GM12878 (cell line): ENCODE results near the gene SERPINF2. TPM values are rescaled to one million over a fixed set of nuclear protein-coding genes. Genes with fewer than 3 reads are reported as not detected.

Source experiments
- ATAC-seq: fragments of 200-7000 bp; cut with Tn5 transposase; 3 replicates; pipeline ENCODE4 v1.9.1; 2020; ENCODE audit warnings: mild to moderate bottlenecking, moderate library complexity
- BruUV-seq: library from RNA; stranded (reverse); fragments of 400-500 nt; replicated peaks from 2 replicates; lab custom pipeline; 2021; lab: Mats Ljungman, UMichigan
- CTCF ChIA-PET: fragments of 300-600 bp; sonication (Branson Sonifier 250); formaldehyde crosslinking; extraction: SDS; loops from one replicate; lab custom pipeline; 2021; ENCODE audit warnings: inconsistent platforms; lab: Yijun Ruan, JAX
- POLR2A ChIA-PET: fragments of 350-600 bp; formaldehyde crosslinking; extraction: SDS; loops from one replicate; lab custom pipeline; 2021; ENCODE audit warnings: inconsistent platforms; lab: Charles Lee
- RAD21 ChIA-PET: fragments of 300-600 bp; sonication (Branson Sonifier 250); formaldehyde crosslinking; loops from one replicate; lab custom pipeline; 2023; ENCODE audit warnings: antibody characterized with exemption; ENCODE audit not compliant: unreplicated experiment; lab: Charles Lee
- SMC1A ChIA-PET: fragments of 300-600 bp; sonication (Branson Sonifier 250); formaldehyde crosslinking; loops from one replicate; lab custom pipeline; 2023; ENCODE audit not compliant: unreplicated experiment, uncharacterized antibody; lab: Charles Lee
- DNase-seq: peaks from one replicate; pipeline ENCODE4 v3.0.0-alpha.2; 2011; ENCODE audit warnings: low read depth, low spot score
- FAIRE-seq: peaks from 3 replicates; lab custom pipeline; 2011; peaks lifted over from hg19 to GRCh38; lab: Jason Lieb, UNC
- H2AFZ ChIP-seq: 2 replicates; pipeline ENCODE4 v1.6.0; 2011; ENCODE audit warnings: low read depth, low read length, control low read depth; ENCODE audit not compliant: control insufficient read depth
- H3K27ac ChIP-seq: 2 replicates; pipeline ENCODE4 v1.5.1; 2011; ENCODE audit warnings: control low read depth; ENCODE audit not compliant: control insufficient read depth, insufficient read depth
- H3K27me3 ChIP-seq, 2 experiments: replicated peaks in 1 of 2; 2 replicates each; pipeline versions ENCODE4 v1.6.0 to v1.6.1; 2011; ENCODE audit warnings: low read length in 1 of 2; ENCODE audit not compliant: control insufficient read depth in 2 of 2, insufficient read depth in 2 of 2
- H3K36me3 ChIP-seq, 2 experiments: 2 replicates each; pipeline ENCODE4 v1.5.1; 2011; ENCODE audit warnings: low read length in 1 of 2; ENCODE audit not compliant: control insufficient read depth in 2 of 2, insufficient read depth in 2 of 2
- H3K4me1 ChIP-seq: 2 replicates; pipeline ENCODE4 v1.6.1; 2011; ENCODE audit warnings: mild to moderate bottlenecking, low read length, moderate library complexity, mixed read lengths; ENCODE audit not compliant: control insufficient read depth, insufficient read depth
- H3K4me2 ChIP-seq: 2 replicates; pipeline ENCODE4 v1.6.0; 2011; ENCODE audit warnings: control low read depth; ENCODE audit not compliant: control insufficient read depth, insufficient read depth
- H3K4me3 ChIP-seq: fragments of 200-600 bp; sonication (generic); 2 replicates; pipeline ENCODE4 v1.5.1; 2016
- H3K79me2 ChIP-seq: 2 replicates; pipeline ENCODE4 v1.6.0; 2011; ENCODE audit warnings: low read length; ENCODE audit not compliant: control insufficient read depth, insufficient read depth
- H3K9ac ChIP-seq: 2 replicates; pipeline ENCODE4 v1.8.0; 2011; ENCODE audit warnings: low read length, control low read depth, mixed read lengths; ENCODE audit not compliant: control insufficient read depth, insufficient read depth
- H3K9me3 ChIP-seq: replicated peaks from 3 replicates; pipeline ENCODE4 v1.5.1; 2011; ENCODE audit warnings: mild to moderate bottlenecking, low read length; ENCODE audit not compliant: control insufficient read depth, insufficient read depth
- H4K20me1 ChIP-seq: 2 replicates; pipeline ENCODE4 v1.6.0; 2011; ENCODE audit not compliant: control insufficient read depth, insufficient read depth
- BCL11A ChIP-seq: IDR thresholded peaks from 2 replicates; pipeline ENCODE4 v1.6.1; 2011; ENCODE audit warnings: low read depth, low read length
- CBX5 ChIP-seq: sonication (generic); IDR thresholded peaks from 2 replicates; pipeline ENCODE4 v1.6.1; 2016; ENCODE audit warnings: low read depth, moderate library complexity, mild to moderate bottlenecking, inconsistent platforms
- EED ChIP-seq: sonication (generic); IDR thresholded peaks from 2 replicates; pipeline ENCODE4 v1.6.1; 2016; ENCODE audit warnings: antibody characterized with exemption, low read depth
- KAT2A ChIP-seq: conservative IDR thresholded peaks from 2 replicates; pipeline ENCODE4 v1.6.1; 2011; ENCODE audit warnings: low read depth, low read length; ENCODE audit not compliant: control insufficient read depth
- NRF1 ChIP-seq: conservative IDR thresholded peaks from 2 replicates; pipeline ENCODE4 v1.6.1; 2011; ENCODE audit warnings: mild to moderate bottlenecking, low read depth, low read length, improper control_type of control experiment
- PAX8 ChIP-seq: fragments of 450-650 bp; IDR thresholded peaks from 2 replicates; pipeline ENCODE4 v1.6.1; 2017; ENCODE audit warnings: mild to moderate bottlenecking, moderate library complexity
- RAD51 ChIP-seq: fragments of 450-650 bp; IDR thresholded peaks from 2 replicates; pipeline ENCODE4 v1.6.1; 2016; ENCODE audit warnings: moderate library complexity, mild to moderate bottlenecking, inconsistent platforms
- RB1 ChIP-seq: fragments of 450-650 bp; formaldehyde crosslinking; IDR thresholded peaks from 2 replicates; pipeline ENCODE4 v1.6.1; 2017; ENCODE audit warnings: mild to moderate bottlenecking, borderline replicate concordance
- SIN3A ChIP-seq: IDR thresholded peaks from 2 replicates; pipeline ENCODE4 v1.6.1; 2012; ENCODE audit warnings: low read depth, low read length, improper control_type of control experiment
- YY1 ChIP-seq: IDR thresholded peaks from 2 replicates; pipeline ENCODE4 v1.6.1; 2011; ENCODE audit warnings: low read depth, mild to moderate bottlenecking, low read length
- ZNF217 ChIP-seq: fragments of 450-650 bp; IDR thresholded peaks from 2 replicates; pipeline ENCODE4 v1.6.1; 2017; ENCODE audit warnings: antibody characterized with exemption, mild to moderate bottlenecking
- ZNF622 ChIP-seq: fragments of 450-650 bp; IDR thresholded peaks from 2 replicates; pipeline ENCODE4 v1.6.1; 2017; ENCODE audit warnings: mild to moderate bottlenecking, inconsistent platforms
- WGBS: methylation state at CpG from one replicate; pipeline ENCODE4 v1.1.6; 2016; ENCODE audit warnings: low lambda C conversion rate; ENCODE audit not compliant: insufficient replicate concordance, insufficient coverage; ENCODE audit errors: missing lambda C conversion rate; 5-methylcytosine and 5-hydroxymethylcytosine counted together
- in situ Hi-C: fragments of 300-500 bp; cut with MboI; formaldehyde crosslinking; loops from 9 replicates; pipeline ENCODE4 v1.14.3; 2018; ENCODE audit warnings: mixed read lengths
- intact Hi-C: fragments of 100-400 bp; cut with micrococcal nuclease; formaldehyde crosslinking; loops from one replicate; pipeline ENCODE4 v1.14.2; 2022; ENCODE audit not compliant: unreplicated experiment
- polyA plus RNA-seq, 11 experiments: library from polyadenylated mRNA; depleted of rRNA in 4 of 11; unstranded in 6 of 11; stranded (reverse) in 5 of 11; fragments of >200 nt; fragmentation: Nextera tagmentation in 4 of 11; fragmentation: Illumina TruSeq in 1 of 11; extraction: Ambion mirVana in 4 of 11; extraction: Trizol in 1 of 11; gene quantifications; 1 replicate in 1 of 11; 2 replicates in 10 of 11; pipeline versions ENCODE4 v1.2.1 to v1.2.3, GENCODE V29; 2011 to 2016; ENCODE audit warnings: inconsistent platforms in 2 of 11, missing spikeins in 2 of 11, low read depth in 1 of 11
- total RNA-seq, 4 experiments: library from RNA; depleted of rRNA in 3 of 4; stranded (reverse); fragments of >200 nt in 3 of 4; fragmentation: Illumina TruSeq in 1 of 4; extraction: Trizol in 1 of 4; gene quantifications; 2 replicates each; pipeline versions ENCODE4 v1.2.1 to v1.2.3, GENCODE V29; 2013 to 2021
- TF ChIP-seq, protein P1 (sequence below): fragments of 450-650 bp; IDR thresholded peaks from 2 replicates; pipeline ENCODE4 v1.6.1; 2017; ENCODE audit warnings: low read depth, mild to moderate bottlenecking, moderate library complexity
- TF ChIP-seq, protein P2 (sequence below): IDR thresholded peaks from 2 replicates; pipeline ENCODE4 v1.6.1; 2012; ENCODE audit warnings: low read depth, low read length, improper control_type of control experiment
- TF ChIP-seq, protein P3 (sequence below): IDR thresholded peaks from 2 replicates; pipeline ENCODE4 v1.6.1; 2011; ENCODE audit warnings: borderline replicate concordance, low read depth, mild to moderate bottlenecking, moderate library complexity, low read length; ENCODE audit not compliant: insufficient read depth, poor library complexity, severe bottlenecking

SERPINF2 gene
- total and polyA plus RNA-seq, 10 of the 15 experiments (the other 5 are each of a cell fraction or from before 2014, with no cell fraction given) = 0.04 to 0.21 (median 0.12) TPM; not detected in 6

DNA sequence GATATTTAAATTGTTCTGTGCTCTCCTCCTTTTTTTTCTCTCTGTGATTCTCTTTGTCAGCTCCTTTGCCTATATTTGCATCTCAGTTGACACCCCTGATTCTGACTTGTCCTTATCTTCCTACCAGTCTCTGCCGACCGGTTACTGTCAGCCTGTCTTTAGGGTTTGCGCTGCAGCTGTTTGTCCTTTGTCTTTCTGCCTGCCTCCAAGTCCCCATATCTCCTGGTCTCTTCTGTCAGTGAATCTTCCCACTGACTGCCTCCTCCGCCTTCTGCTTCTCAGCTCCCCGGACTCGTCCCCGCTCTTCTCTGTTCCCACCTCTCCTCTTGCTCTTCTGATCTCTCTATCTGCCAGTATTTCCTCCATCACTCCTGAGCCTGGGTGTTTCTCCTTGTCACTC, 37.7 kb upstream of the SERPINF2 start:
- no peak for FAIRE-seq
- in situ Hi-C loops = no loop called here

DNA sequence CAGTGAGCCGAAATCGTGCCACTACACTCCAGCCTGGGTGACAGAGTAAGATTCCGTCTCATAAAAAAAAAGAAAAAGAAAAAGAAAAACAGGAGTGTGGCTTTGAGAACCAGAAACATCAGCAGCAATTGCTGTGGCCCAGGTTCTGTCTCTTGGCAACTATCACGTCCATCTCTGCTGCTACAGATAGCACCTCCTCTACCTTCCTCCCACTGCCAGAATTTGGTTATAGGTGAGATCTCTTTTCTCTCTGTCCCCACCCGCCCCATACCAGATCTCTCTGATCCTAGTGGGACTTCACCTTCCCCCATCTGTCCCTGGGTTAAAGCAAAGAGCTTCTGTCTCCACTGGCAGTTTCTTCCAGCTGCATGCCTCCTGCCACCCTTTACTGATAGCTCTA, 35.6 kb upstream of the SERPINF2 start:
- in situ Hi-C loops (no loop called here), intact Hi-C loops (no loop called here)
- BruUV-seq = no TSS peak
- peaks cover 4% of the 10 kb centered on the region for H3K4me1 ChIP-seq
- ChIA-PET CTCF (no interaction called here), RAD21 (interaction anchor here (0.5 to 1.1 kb wide), 2 partner anchors 10 to 233 kb away, joined by 3 read pairs; no protein-coding TSS in a partner anchor), SMC1A (no interaction called here), POLR2A (no interaction called here)
- no peak overlapping the region for H3K9ac ChIP-seq
- H4K20me1 ChIP-seq = no peaks in the 10 kb centered on the region
- no peak overlapping the region for H2AFZ ChIP-seq
- H3K27me3 ChIP-seq = peaks cover 0 to 5% of the 10 kb centered on the region in 2 experiments; a peak in 2 of 4 replicates
- 63% methylated on average over 5 of the region's 5 CpGs for WGBS
- TF ChIP-seq YY1 = no peak
- no peak for TF ChIP-seq NRF1
- TF ChIP-seq PAX8 = no peak
- no peak for TF ChIP-seq EED
- no peak for TF ChIP-seq SIN3A
- TF ChIP-seq, protein P1, sequence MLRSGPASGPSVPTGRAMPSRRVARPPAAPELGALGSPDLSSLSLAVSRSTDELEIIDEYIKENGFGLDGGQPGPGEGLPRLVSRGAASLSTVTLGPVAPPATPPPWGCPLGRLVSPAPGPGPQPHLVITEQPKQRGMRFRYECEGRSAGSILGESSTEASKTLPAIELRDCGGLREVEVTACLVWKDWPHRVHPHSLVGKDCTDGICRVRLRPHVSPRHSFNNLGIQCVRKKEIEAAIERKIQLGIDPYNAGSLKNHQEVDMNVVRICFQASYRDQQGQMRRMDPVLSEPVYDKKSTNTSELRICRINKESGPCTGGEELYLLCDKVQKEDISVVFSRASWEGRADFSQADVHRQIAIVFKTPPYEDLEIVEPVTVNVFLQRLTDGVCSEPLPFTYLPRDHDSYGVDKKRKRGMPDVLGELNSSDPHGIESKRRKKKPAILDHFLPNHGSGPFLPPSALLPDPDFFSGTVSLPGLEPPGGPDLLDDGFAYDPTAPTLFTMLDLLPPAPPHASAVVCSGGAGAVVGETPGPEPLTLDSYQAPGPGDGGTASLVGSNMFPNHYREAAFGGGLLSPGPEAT = no peak
- TF ChIP-seq RAD51 = no peak
- TF ChIP-seq RB1 = no peak
- no peak for TF ChIP-seq CBX5
- no peak for TF ChIP-seq ZNF622
- TF ChIP-seq, protein P2, sequence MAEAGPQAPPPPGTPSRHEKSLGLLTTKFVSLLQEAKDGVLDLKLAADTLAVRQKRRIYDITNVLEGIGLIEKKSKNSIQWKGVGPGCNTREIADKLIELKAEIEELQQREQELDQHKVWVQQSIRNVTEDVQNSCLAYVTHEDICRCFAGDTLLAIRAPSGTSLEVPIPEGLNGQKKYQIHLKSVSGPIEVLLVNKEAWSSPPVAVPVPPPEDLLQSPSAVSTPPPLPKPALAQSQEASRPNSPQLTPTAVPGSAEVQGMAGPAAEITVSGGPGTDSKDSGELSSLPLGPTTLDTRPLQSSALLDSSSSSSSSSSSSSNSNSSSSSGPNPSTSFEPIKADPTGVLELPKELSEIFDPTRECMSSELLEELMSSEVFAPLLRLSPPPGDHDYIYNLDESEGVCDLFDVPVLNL = no peak
- H3K79me2 ChIP-seq = no peaks in the 10 kb centered on the region
- no peak overlapping the region for H3K27ac ChIP-seq
- DNase-seq = no peak
- H3K9me3 ChIP-seq = no peaks in the 10 kb centered on the region
- no peak overlapping the region for H3K4me3 ChIP-seq
- no peak overlapping the region for H3K4me2 ChIP-seq
- ATAC-seq = no peak
- no peaks in the 10 kb centered on the region for H3K36me3 ChIP-seq
- FAIRE-seq = no peak

More for the DNA sequence above, 37.7 kb upstream of the SERPINF2 start:
- BruUV-seq = no TSS peak
- ChIA-PET CTCF (no interaction called here), SMC1A (interaction anchor here (1.0 kb wide), 1 partner anchor 8 kb away, joined by 3 read pairs; no protein-coding TSS in a partner anchor), POLR2A (no interaction called here)
- intact Hi-C loops = no loop called here
- 93% methylated on average over 7 of the region's 7 CpGs for WGBS
- H3K27ac ChIP-seq = no peak overlapping the region
- peaks cover 0 to 1% of the 10 kb centered on the region in 2 experiments; a peak in 2 of 4 replicates for H3K27me3 ChIP-seq
- no peaks in the 10 kb centered on the region for H3K36me3 ChIP-seq
- H2AFZ ChIP-seq = no peak overlapping the region
- TF ChIP-seq BCL11A (no peak), ZNF217 (no peak), KAT2A (no peak)
- TF ChIP-seq, protein P3, sequence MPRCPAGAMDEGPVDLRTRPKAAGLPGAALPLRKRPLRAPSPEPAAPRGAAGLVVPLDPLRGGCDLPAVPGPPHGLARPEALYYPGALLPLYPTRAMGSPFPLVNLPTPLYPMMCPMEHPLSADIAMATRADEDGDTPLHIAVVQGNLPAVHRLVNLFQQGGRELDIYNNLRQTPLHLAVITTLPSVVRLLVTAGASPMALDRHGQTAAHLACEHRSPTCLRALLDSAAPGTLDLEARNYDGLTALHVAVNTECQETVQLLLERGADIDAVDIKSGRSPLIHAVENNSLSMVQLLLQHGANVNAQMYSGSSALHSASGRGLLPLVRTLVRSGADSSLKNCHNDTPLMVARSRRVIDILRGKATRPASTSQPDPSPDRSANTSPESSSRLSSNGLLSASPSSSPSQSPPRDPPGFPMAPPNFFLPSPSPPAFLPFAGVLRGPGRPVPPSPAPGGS = no peak
- TF ChIP-seq, all 136 proteins: peak for 0
- no peaks in the 10 kb centered on the region for H3K9me3 ChIP-seq
- RAD21 ChIA-PET = no interaction called here
- H3K4me2 ChIP-seq = no peak overlapping the region
- H4K20me1 ChIP-seq = no peaks in the 10 kb centered on the region
- H3K4me3 ChIP-seq = no peak overlapping the region
- DNase-seq = no peak
- no peak overlapping the region for H3K9ac ChIP-seq
- no peaks in the 10 kb centered on the region for H3K79me2 ChIP-seq
- H3K4me1 ChIP-seq = peaks cover 4% of the 10 kb centered on the region
- ATAC-seq = no peak
